ENCODE results near the gene UBE2M.
"Not testable (repeated sequence)": the region's sequence is repeated elsewhere in the genome, so short reads cannot be mapped to it uniquely, and the experiment has no call there.

The UBE2M gene

GRCh38 chr19:58555369-58555885, 3.0 kb downstream of the UBE2M start:
- no peak for DNase-seq (ENCODE audit: low read depth in 2 of 2)

- DNase-seq (ENCODE audit: low read depth in 2 of 2): peak; percentile 93 to 94
Observed at GRCh38 chr19:58554494-58555368, 3.7 kb downstream of the UBE2M start, which contains the start of gene CHMP2A. Gene CHMP2A (minus strand): TSS chr19:58555105. CDS start chr19:58554212, 893 bp downstream.

DNA sequence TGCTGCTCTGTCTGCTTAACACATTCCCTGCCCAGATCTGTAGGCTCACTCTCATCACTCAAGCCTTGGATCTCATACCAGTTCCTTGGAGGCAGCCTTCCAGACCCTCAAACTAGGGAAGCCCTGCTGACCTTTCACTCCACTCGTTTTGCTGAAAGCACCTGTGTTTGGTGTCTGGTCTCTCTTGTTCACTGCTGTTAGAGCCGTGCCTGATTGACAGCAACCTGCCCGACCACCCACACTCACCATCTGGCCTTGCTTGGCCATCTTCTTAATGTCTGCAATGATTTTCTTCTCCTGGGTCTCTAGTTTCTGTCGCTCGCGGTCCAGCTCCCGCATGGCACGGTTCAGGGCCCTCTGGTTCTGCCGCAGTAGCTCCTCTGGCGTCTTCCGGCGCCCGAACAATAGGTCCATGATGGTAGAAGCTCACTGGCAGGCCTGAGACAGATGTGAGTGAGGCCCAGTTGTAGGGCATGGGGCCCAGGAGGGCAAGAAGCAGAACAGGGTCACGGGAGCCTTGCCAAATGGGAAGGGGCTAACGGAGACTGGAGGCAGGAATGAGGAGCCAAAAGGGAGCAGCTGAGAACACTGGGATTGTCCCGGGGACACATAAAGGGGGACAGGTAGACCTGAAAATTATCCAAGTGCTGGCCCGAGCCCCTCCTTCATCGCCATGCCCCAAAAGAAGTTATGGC, 4.5 kb downstream of the UBE2M start:
- no peak for DNase-seq (ENCODE audit: low read depth in 2 of 2)

GRCh38 chr19:58552655-58553054, 5.8 kb downstream of the UBE2M start:
- DNase-seq (ENCODE audit: low read depth in 2 of 2): no peak

GRCh38 chr19:58551577-58552471, 6.6 kb downstream of the UBE2M start:
- no peak for DNase-seq (ENCODE audit: low read depth in 2 of 2)

DNA sequence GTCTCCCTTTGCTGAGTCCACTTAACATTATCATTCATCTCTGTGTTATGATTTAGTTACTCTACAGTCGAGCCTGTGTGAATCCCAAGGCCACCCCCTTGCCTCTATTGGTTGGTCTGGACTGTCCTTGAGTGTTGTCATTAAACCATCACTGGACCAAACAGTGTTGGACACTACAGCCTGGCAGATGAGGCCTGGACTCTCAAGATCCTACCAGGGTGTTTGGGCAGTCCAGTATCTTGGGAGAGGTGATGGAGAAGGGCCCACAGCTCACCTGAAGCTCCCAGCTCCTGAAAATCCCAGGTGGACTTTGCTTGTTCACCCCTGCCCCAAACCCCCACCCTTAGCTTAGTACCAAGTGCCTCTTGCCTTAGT, 7.3 kb downstream of the UBE2M start:
- DNase-seq (ENCODE audit: low read depth in 2 of 2): no peak

DNA sequence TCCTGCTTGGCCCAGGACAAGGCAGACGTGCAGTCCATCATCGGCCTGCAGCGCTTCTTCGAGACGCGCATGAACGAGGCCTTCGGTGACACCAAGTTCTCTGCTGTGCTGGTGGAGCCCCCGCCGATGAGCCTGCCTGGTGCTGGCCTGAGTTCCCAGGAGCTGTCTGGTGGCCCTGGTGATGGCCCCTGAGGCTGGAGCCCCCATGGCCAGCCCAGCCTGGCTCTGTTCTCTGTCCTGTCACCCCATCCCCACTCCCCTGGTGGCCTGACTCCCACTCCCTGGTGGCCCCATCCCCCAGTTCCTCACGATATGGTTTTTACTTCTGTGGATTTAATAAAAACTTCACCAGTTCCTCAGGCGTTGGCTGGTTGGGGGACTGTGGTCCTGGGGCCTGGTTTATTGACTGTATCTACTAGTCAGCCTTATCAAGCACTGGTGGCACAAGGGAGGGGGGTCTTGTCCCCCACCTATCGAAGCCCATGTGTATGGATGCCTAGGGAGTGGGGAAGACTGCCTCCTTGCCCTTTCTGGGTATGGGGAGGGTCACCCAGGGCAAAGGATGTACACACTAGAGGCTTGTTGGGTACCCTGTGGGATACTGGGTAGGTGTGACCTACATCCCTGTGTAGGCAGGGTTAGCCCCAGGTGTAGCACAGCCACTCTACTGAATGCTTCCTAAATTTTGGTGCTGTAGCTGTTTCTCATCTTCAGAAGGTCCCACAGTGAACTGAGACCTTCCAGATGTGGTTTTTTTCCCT, 7.9 kb downstream of the UBE2M start:
- DNase-seq (ENCODE audit: low read depth in 2 of 2): no peak

DNA sequence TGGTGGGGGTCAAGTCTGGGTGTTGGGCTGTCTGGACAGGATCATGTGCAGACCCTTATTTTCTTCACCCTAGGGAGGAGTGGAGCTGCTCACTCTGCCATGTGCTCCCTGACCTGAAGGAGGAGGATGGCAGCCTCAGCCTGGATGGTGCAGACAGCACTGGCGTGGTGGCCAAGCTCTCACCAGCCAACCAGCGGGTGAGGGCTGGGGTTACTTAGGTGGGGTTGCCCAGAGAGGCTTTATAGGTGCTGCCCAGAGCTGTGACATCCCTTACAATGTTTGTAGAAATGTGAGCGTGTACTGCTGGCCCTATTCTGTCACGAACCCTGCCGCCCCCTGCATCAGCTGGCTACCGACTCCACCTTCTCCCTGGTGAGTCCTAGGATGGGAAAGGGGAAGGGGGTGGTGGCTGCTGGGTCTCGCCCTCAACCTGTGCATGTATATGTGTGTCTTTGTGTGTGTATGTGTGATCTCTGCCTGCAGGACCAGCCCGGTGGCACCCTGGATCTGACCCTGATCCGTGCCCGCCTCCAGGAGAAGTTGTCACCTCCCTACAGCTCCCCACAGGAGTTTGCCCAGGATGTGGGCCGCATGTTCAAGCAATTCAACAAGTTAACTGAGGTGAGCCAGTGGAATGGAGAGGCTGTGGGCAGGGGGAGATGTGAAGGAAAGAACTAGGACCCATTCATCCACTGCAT, 8.6 kb downstream of the UBE2M start:
- no peak for DNase-seq (ENCODE audit: low read depth in 2 of 2)

DNA sequence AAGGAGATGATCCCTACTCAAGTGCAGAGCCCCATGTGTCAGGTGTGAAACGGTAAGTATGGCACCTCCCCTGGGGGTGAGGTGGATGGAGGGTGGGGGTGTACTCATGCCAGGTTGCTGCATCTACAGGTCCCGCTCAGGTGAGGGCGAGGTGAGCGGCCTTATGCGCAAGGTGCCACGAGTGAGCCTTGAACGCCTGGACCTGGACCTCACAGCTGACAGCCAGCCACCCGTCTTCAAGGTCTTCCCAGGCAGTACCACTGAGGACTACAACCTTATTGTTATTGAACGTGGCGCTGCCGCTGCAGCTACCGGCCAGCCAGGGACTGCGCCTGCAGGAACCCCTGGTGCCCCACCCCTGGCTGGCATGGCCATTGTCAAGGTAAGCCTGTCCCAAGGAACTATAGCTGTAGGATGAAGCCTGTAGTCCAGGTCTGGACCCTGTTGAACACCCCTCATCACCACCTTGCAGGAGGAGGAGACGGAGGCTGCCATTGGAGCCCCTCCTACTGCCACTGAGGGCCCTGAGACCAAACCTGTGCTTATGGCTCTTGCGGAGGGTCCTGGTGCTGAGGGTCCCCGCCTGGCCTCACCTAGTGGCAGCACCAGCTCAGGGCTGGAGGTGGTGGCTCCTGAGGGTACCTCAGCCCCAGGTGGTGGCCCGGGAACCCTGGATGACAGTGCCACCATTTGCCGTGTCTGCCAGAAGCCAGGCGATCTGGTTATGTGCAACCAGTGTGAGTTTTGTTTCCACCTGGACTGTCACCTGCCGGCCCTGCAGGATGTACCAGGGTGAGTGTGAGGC, 9.3 kb downstream of the UBE2M start:
- no peak for DNase-seq (ENCODE audit: low read depth in 2 of 2)

GRCh38 chr19:58547323-58548312, 10.8 kb downstream of the UBE2M start:
- no peak for DNase-seq (ENCODE audit: low read depth in 2 of 2)

GRCh38 chr19:58546019-58546530, 12.3 kb downstream of the UBE2M start:
- no peak for DNase-seq (ENCODE audit: low read depth in 2 of 2)

DNA sequence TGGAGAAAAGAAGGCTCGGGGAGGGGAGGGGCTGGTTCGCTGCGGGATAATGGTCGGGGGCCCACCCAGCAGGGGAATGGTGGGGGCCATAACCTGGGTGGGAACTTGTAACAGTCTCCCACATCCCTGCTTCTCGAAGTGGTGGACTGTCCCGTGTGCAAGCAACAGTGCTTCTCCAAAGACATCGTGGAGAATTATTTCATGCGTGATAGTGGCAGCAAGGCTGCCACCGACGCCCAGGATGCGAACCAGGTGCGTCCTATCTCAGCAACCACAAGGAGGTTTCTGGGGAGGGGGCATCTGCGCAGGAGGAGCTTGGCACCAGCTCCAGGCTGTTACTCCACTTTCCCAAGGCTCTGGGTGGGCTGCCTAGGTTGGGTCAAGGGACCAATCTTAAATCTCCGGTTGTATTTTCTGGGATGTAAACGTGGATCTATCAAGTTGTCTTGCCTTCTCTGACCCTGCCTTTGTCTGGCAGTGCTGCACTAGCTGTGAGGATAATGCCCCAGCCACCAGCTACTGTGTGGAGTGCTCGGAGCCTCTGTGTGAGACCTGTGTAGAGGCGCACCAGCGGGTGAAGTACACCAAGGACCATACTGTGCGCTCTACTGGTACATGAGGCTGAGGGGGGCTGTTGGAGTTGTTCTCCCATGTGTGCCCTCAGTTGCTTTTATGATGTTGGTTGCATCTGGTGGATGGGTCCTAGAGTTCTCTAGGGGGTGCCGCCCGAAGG, 13.0 kb downstream of the UBE2M start:
- DNase-seq (ENCODE audit: low read depth in 2 of 2): no peak

DNA sequence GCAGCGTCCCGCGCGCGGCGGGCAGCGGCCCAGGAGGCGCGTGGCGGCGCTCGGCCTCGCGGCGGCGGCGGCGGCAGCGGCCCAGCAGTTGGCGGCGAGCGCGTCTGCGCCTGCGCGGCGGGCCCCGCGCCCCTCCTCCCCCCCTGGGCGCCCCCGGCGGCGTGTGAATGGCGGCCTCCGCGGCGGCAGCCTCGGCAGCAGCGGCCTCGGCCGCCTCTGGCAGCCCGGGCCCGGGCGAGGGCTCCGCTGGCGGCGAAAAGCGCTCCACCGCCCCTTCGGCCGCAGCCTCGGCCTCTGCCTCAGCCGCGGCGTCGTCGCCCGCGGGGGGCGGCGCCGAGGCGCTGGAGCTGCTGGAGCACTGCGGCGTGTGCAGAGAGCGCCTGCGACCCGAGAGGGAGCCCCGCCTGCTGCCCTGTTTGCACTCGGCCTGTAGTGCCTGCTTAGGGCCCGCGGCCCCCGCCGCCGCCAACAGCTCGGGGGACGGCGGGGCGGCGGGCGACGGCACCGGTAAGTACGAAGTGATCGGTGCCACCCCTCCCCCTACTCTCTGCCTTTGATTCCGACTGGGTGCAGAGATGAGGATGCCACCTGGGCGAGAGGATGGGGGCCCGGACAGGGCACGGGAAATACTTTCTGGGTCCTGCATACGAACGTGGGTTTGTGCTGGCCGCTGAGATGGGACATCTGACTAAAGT, 13.7 kb downstream of the UBE2M start:
- DNase-seq (ENCODE audit: low read depth in 2 of 2): no peak

- DNase-seq (ENCODE audit: low read depth in 2 of 2): peak; percentile 99 to 100
Observed at GRCh38 chr19:58543826-58544590, 14.4 kb downstream of the UBE2M start, which contains the start of gene TRIM28. Gene TRIM28 (plus strand): TSS chr19:58544064. CDS start chr19:58544758, 694 bp downstream.

- DNase-seq (ENCODE audit: low read depth in 2 of 2): not testable (repeated sequence)
Observed at GRCh38 chr19:58542641-58543372, 15.6 kb downstream of the UBE2M start.

All from fibroblast of skin of left quadriceps (primary cell).